Measurements from ENCODE around the gene DHX34. TPM values are rescaled to one million over a fixed set of nuclear protein-coding genes. Genes with fewer than 3 reads are reported as not detected.

The DHX34 gene
- total and polyA plus RNA-seq, 9 of the 15 experiments (the other 6 are each of a cell fraction or from before 2014, with no cell fraction given): 0.36 to 42.0 (median 15.0) TPM

GRCh38 chr19:47380559-47380958, 31.4 kb downstream of the DHX34 start (continued):
- peak; percentile 76 for TF ChIP-seq PRDM10 (IDR thresholded peaks at IDR 0.05; ENCODE audit: partially characterized antibody)

DNA sequence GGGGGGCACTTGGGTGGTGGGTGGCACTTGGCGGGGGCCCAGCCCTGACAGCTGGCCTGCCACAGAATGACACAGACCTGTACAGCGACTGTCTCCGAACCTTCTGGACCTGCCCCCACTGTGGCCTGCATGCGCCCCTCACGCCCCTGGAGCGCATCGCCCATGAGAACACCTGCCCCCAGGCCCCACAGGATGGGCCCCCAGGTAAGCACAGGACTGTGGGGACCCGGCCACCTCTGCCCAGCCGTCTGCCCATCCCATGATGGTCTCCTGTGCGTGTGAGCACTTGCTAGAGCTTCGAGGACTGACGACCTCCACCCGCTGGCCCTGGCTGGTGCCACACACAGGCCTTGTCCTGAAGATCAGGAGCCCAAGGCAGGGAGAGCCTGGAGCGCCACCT, 32.0 kb downstream of the DHX34 start:
- ATAC-seq (no peak), FAIRE-seq (no peak), DNase-seq (ENCODE audit: extremely low read depth in 1 of 4, low spot score in 3 of 4) (no peak)
- in situ Hi-C loops (cut with MboI): no loop called here
- Histone ChIP-seq H3K4me2 (ENCODE audit: insufficient read depth, low read length) (no peak overlapping the region), H3K27me3 (ENCODE audit: control insufficient read depth in 2 of 2, insufficient read depth in 2 of 2, low read length in 2 of 2) (peaks cover 2 to 8% of the 10 kb centered on the region in 2 experiments; a peak in 3 of 5 replicates), H3K9me3 (replicated peaks; ENCODE audit: control insufficient read depth, insufficient read depth, low read depth, low read length) (no peaks in the 10 kb centered on the region), H3K27ac (ENCODE audit: extremely low read depth, low read depth, low read length) (no peak overlapping the region), H3K9me1 (ENCODE audit: control insufficient read depth, insufficient read depth, low read length) (no peaks in the 10 kb centered on the region), H3K9ac (ENCODE audit: insufficient read depth in 1 of 2, low read depth in 2 of 2, low read length in 2 of 2) (0 out of 4 replicates have a peak overlapping the region, but pooled peaks of 1 of the 2 experiments have one; percentile 48), H3K79me2 (ENCODE audit: control insufficient read depth, insufficient read depth, low read length) (no peaks in the 10 kb centered on the region), H3K36me3 (ENCODE audit: control insufficient read depth, insufficient read depth, low read length) (peaks cover 61% of the 10 kb centered on the region; the same call in 2 of the 3 replicates), H3K4me3 (no peak overlapping the region), H2AFZ (ENCODE audit: low read depth, low read length) (no peak overlapping the region), H4K20me1 (replicated peaks; ENCODE audit: control insufficient read depth, insufficient read depth, low read length) (peaks cover 5% of the 10 kb centered on the region; the same call in 1 of the 2 replicates), H3K4me1 (replicated peaks in 1 of 2; ENCODE audit: control insufficient read depth in 2 of 2, insufficient read depth in 2 of 2, low read length in 2 of 2) (peaks cover 7 to 29% of the 10 kb centered on the region in 2 experiments; a peak in 4 of 5 replicates)
- intact Hi-C loops (cut with micrococcal nuclease): no loop called here
- CTCF ChIA-PET (ENCODE audit: low intra/inter-chr PET ratio): no interaction called here
- POLR2A ChIA-PET: no interaction called here
- TF ChIP-seq ZNF316 (IDR thresholded peaks at IDR 0.05) (no peak), POLR2G (IDR thresholded peaks at IDR 0.05; ENCODE audit: low read depth, low read length) (peak; percentile 44; the same call in 1 of the 2 replicates)
- BruUV-seq (replicated peaks): no TSS peak
- WGBS (ENCODE audit: insufficient coverage, low coverage, missing lambda C conversion rate): 98% methylated on average over 14 of the region's 14 CpGs
